ENCODE measurements around the gene MAP3K20. TPM values are rescaled to one million over a fixed set of nuclear protein-coding genes. Genes with fewer than 3 reads are reported as not detected.

The MAP3K20 gene
- total RNA-seq, 1 donor from 2014 or later, result 23.5 TPM

GRCh38 chr2:173287594-173287993, 211.9 kb downstream of the MAP3K20 start:
- H3K27me3 Mint-ChIP-seq, result no peaks in the 10 kb centered on the region
- no peaks in the 10 kb centered on the region for H3K4me1 Mint-ChIP-seq (ENCODE audit: unreplicated experiment)
- no peak overlapping the region for H3K4me3 Mint-ChIP-seq
- no peak overlapping the region for H3K27ac Mint-ChIP-seq
- H3K9me3 Mint-ChIP-seq, result no peaks in the 10 kb centered on the region
- no peak for DNase-seq (ENCODE audit: extremely low spot score, unreplicated experiment)
- H3K36me3 Mint-ChIP-seq, result no peaks in the 10 kb centered on the region
- no peak for TF ChIP-seq CTCF (conservative IDR thresholded peaks at IDR 0.05)

GRCh38 chr2:173288561-173288960, 212.9 kb downstream of the MAP3K20 start:
- no peak for TF ChIP-seq CTCF (conservative IDR thresholded peaks at IDR 0.05)
- H3K36me3 Mint-ChIP-seq, result no peaks in the 10 kb centered on the region
- no peaks in the 10 kb centered on the region for H3K4me1 Mint-ChIP-seq (ENCODE audit: unreplicated experiment)
- no peak overlapping the region for H3K27ac Mint-ChIP-seq
- H3K9me3 Mint-ChIP-seq, result no peaks in the 10 kb centered on the region
- no peak for DNase-seq (ENCODE audit: extremely low spot score, unreplicated experiment)
- no peaks in the 10 kb centered on the region for H3K27me3 Mint-ChIP-seq
- H3K4me3 Mint-ChIP-seq, result no peak overlapping the region

- Mint-ChIP-seq H3K4me3 (no peak overlapping the region), H3K27ac (no peak overlapping the region), H3K36me3 (no peaks in the 10 kb centered on the region), H3K27me3 (no peaks in the 10 kb centered on the region), H3K9me3 (no peaks in the 10 kb centered on the region), H3K4me1 (ENCODE audit: unreplicated experiment) (no peaks in the 10 kb centered on the region)
- TF ChIP-seq CTCF (conservative IDR thresholded peaks at IDR 0.05), result no peak
- DNase-seq (ENCODE audit: extremely low spot score, unreplicated experiment), result no peak
These were observed 214.4 kb downstream of the MAP3K20 start for GRCh38 chr2:173290046-173290445.

GRCh38 chr2:173290518-173290917, 214.9 kb downstream of the MAP3K20 start:
- Mint-ChIP-seq H3K27ac (no peak overlapping the region), H3K27me3 (no peaks in the 10 kb centered on the region), H3K36me3 (no peaks in the 10 kb centered on the region), H3K4me3 (no peak overlapping the region), H3K4me1 (ENCODE audit: unreplicated experiment) (no peaks in the 10 kb centered on the region), H3K9me3 (no peaks in the 10 kb centered on the region)
- DNase-seq (ENCODE audit: extremely low spot score, unreplicated experiment), result no peak
- no peak for TF ChIP-seq CTCF (conservative IDR thresholded peaks at IDR 0.05)

GRCh38 chr2:173291412-173291811, 215.8 kb downstream of the MAP3K20 start:
- no peak overlapping the region for H3K4me3 Mint-ChIP-seq
- no peaks in the 10 kb centered on the region for H3K9me3 Mint-ChIP-seq
- H3K27ac Mint-ChIP-seq, result no peak overlapping the region
- no peak for TF ChIP-seq CTCF (conservative IDR thresholded peaks at IDR 0.05)
- no peaks in the 10 kb centered on the region for H3K36me3 Mint-ChIP-seq
- H3K4me1 Mint-ChIP-seq (ENCODE audit: unreplicated experiment), result no peaks in the 10 kb centered on the region
- no peak for DNase-seq (ENCODE audit: extremely low spot score, unreplicated experiment)
- H3K27me3 Mint-ChIP-seq, result no peaks in the 10 kb centered on the region

GRCh38 chr2:173296235-173296634, 220.6 kb downstream of the MAP3K20 start:
- H3K4me1 Mint-ChIP-seq (ENCODE audit: unreplicated experiment), result no peaks in the 10 kb centered on the region
- TF ChIP-seq CTCF (conservative IDR thresholded peaks at IDR 0.05), result no peak
- H3K9me3 Mint-ChIP-seq, result peaks cover 14% of the 10 kb centered on the region
- peaks cover 2% of the 10 kb centered on the region for H3K36me3 Mint-ChIP-seq
- no peak overlapping the region for H3K4me3 Mint-ChIP-seq
- no peaks in the 10 kb centered on the region for H3K27me3 Mint-ChIP-seq
- DNase-seq (ENCODE audit: extremely low spot score, unreplicated experiment), result no peak
- no peak overlapping the region for H3K27ac Mint-ChIP-seq

Data from type B pancreatic cell (in vitro differentiated cells).